Mammary epithelial cell (primary cell): ENCODE data around the gene EVX2.

Source experiments
- EZH2 ChIP-seq: IDR thresholded peaks from 2 replicates; pipeline ENCODE4 v1.6.1; 2012; ENCODE audit warnings: low read length, inconsistent platforms, borderline replicate concordance
- TF ChIP-seq, protein P1 (sequence below), 2 donors: IDR thresholded peaks in 1 of 2; conservative IDR thresholded peaks in 1 of 2; 2 replicates each; pipeline ENCODE4 v1.5.1; 2011 to 2012; ENCODE audit warnings: inconsistent platforms in 2 of 2, low read length in 2 of 2, mild to moderate bottlenecking in 2 of 2, control low read depth in 1 of 2, low read depth in 1 of 2; ENCODE audit not compliant: insufficient read depth in 1 of 2; ENCODE audit errors: extremely low read depth in 1 of 2

DNA sequence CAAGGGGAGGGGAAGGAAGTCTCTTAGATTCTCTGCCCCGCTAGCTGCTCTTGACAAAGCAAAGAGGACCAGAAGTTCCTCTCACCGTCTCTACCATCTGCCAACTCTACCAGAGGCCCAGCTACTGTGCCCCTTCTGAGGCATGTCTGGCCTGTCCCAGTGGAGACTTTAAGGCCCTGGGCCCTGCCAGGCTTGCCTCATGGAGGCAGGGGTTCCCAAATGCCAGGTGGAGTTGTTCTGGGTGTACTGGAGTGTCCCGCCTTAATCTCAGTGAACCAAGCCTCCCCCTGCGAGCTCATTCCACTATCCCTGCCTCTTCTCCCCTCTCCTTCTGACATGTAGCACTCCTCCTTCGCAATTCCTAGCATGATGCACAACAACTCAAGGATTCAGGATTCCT, 18.1 kb upstream of the EVX2 start:
- TF ChIP-seq, protein P1, sequence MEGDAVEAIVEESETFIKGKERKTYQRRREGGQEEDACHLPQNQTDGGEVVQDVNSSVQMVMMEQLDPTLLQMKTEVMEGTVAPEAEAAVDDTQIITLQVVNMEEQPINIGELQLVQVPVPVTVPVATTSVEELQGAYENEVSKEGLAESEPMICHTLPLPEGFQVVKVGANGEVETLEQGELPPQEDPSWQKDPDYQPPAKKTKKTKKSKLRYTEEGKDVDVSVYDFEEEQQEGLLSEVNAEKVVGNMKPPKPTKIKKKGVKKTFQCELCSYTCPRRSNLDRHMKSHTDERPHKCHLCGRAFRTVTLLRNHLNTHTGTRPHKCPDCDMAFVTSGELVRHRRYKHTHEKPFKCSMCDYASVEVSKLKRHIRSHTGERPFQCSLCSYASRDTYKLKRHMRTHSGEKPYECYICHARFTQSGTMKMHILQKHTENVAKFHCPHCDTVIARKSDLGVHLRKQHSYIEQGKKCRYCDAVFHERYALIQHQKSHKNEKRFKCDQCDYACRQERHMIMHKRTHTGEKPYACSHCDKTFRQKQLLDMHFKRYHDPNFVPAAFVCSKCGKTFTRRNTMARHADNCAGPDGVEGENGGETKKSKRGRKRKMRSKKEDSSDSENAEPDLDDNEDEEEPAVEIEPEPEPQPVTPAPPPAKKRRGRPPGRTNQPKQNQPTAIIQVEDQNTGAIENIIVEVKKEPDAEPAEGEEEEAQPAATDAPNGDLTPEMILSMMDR (conservative IDR thresholded peaks at IDR 0.05 in 1 of 2, IDR thresholded peaks at IDR 0.05 in 1 of 2; ENCODE audit: extremely low read depth in 1 of 2, insufficient read depth in 1 of 2, low read depth in 1 of 2, low read length in 2 of 2): no peak
- no peak for TF ChIP-seq EZH2
